ENCODE data around the gene REV1. TPM values are rescaled to one million over a fixed set of nuclear protein-coding genes. Genes with fewer than 3 reads are reported as not detected.

Gene REV1
- total and polyA plus RNA-seq, 2 of the 13 experiments (the other 11 are each of a cell fraction or from before 2014, with no cell fraction given) = 49.1 to 71.8 TPM

GRCh38 chr2:99489063-99489760 lies 605 bp downstream of the REV1 start (continued):
- TF ChIP-seq ZNF350 (CRISPR knock-in tag; IDR thresholded peaks at IDR 0.05; ENCODE audit: borderline replicate concordance, low read depth) (no peak), PHF8 (CRISPR knock-in tag; IDR thresholded peaks at IDR 0.05) (peak; percentile 81), SRSF4 (IDR thresholded peaks at IDR 0.05; ENCODE audit: low read depth, low read length, poor library complexity, severe bottlenecking) (no peak), XRCC5 (optimal IDR thresholded peaks at IDR 0.05; ENCODE audit: low read length) (no peak), FOXA1 (IDR thresholded peaks at IDR 0.05) (no peak), FOXA1 (CRISPR knock-in tag; IDR thresholded peaks at IDR 0.05) (0 out of 2 replicates have a peak, but pooled peaks have one; percentile 5), SATB2 (CRISPR knock-in tag; IDR thresholded peaks at IDR 0.05) (no peak), ZNF629 (CRISPR knock-in tag; conservative IDR thresholded peaks at IDR 0.05) (no peak), ZNF83 (CRISPR knock-in tag; IDR thresholded peaks at IDR 0.05; ENCODE audit: borderline replicate concordance) (no peak), ZNF563 (CRISPR knock-in tag; IDR thresholded peaks at IDR 0.05) (peak; percentile 2; the same call in 1 of the 2 replicates), TBL1XR1 (IDR thresholded peaks at IDR 0.05; ENCODE audit: borderline replicate concordance, low read length, partially characterized antibody) (no peak), HNRNPUL1 (IDR thresholded peaks at IDR 0.05; ENCODE audit: low read depth, low read length) (no peak), PATZ1 (CRISPR knock-in tag; IDR thresholded peaks at IDR 0.05) (0 out of 2 replicates have a peak, but pooled peaks have one; percentile 16), IRF2 (CRISPR knock-in tag; IDR thresholded peaks at IDR 0.05) (no peak), ZFX (CRISPR knock-in tag; IDR thresholded peaks at IDR 0.05; ENCODE audit: low read depth) (peak; percentile 61), U2AF1 (optimal IDR thresholded peaks at IDR 0.05; ENCODE audit: low read depth, low read length) (peak; percentile 22), MIER3 (CRISPR knock-in tag; IDR thresholded peaks at IDR 0.05; ENCODE audit: borderline replicate concordance) (no peak; the same call in 1 of the 2 replicates), SALL1 (CRISPR knock-in tag; IDR thresholded peaks at IDR 0.05) (peak; percentile 61), POGZ (CRISPR knock-in tag; IDR thresholded peaks at IDR 0.05) (0 out of 2 replicates have a peak, but pooled peaks have one; percentile 37), LBX2 (CRISPR knock-in tag; IDR thresholded peaks at IDR 0.05; ENCODE audit: borderline replicate concordance) (no peak), TFDP2 (CRISPR knock-in tag; IDR thresholded peaks at IDR 0.05) (0 out of 2 replicates have a peak, but pooled peaks have one; percentile 39), ZNF839 (CRISPR knock-in tag; IDR thresholded peaks at IDR 0.05; ENCODE audit: borderline replicate concordance) (0 out of 2 replicates have a peak, but pooled peaks have one; percentile 65), ZNF704 (CRISPR knock-in tag; IDR thresholded peaks at IDR 0.05; ENCODE audit: borderline replicate concordance) (no peak), GLI4 (CRISPR knock-in tag; IDR thresholded peaks at IDR 0.05; ENCODE audit: borderline replicate concordance) (no peak)
